Mesenchymal stem cell (in vitro differentiated cells and primary cell): ENCODE results near the gene EEF1AKMT3.

Experiments
- DNase-seq: peaks from one replicate; pipeline ENCODE4 v3.0.0-alpha.2; 2013
- H2AFZ ChIP-seq: one replicate; pipeline ENCODE4 v1.6.1; 2013; ENCODE audit warnings: low read depth, mild to moderate bottlenecking, control low read depth, inconsistent platforms, low read length, moderate library complexity
- H2AK5ac ChIP-seq: 2 replicates; pipeline ENCODE4 v1.6.1; 2013; ENCODE audit warnings: low read length, moderate library complexity, mild to moderate bottlenecking, inconsistent platforms; ENCODE audit not compliant: severe bottlenecking
- H2BK120ac ChIP-seq: one replicate; pipeline ENCODE4 v1.6.1; 2013; ENCODE audit warnings: low read depth, mild to moderate bottlenecking, inconsistent platforms, low read length, moderate library complexity
- H2BK12ac ChIP-seq, 2 experiments: one replicate each; pipeline ENCODE4 v1.6.1; 2013; ENCODE audit warnings: inconsistent platforms in 2 of 2, low read length in 2 of 2, mild to moderate bottlenecking in 2 of 2, moderate library complexity in 2 of 2, control low read depth in 1 of 2
- H2BK15ac ChIP-seq: one replicate; pipeline ENCODE4 v1.6.1; 2013; ENCODE audit warnings: mild to moderate bottlenecking, low read depth, inconsistent platforms; ENCODE audit not compliant: poor library complexity, severe bottlenecking
- H2BK5ac ChIP-seq: 2 replicates; pipeline ENCODE4 v1.6.1; 2013; ENCODE audit warnings: low read depth, mild to moderate bottlenecking, low read length, control low read depth, inconsistent platforms; ENCODE audit not compliant: poor library complexity, severe bottlenecking
- H3K14ac ChIP-seq, 2 experiments: one replicate each; pipeline ENCODE4 v1.6.1; 2013; ENCODE audit warnings: inconsistent platforms in 2 of 2, low read length in 2 of 2, control low read depth in 1 of 2, mild to moderate bottlenecking in 1 of 2, moderate library complexity in 1 of 2
- H3K18ac ChIP-seq, 2 experiments: one replicate each; pipeline ENCODE4 v1.6.1; 2013; ENCODE audit warnings: inconsistent platforms in 2 of 2, low read length in 2 of 2, control low read depth in 1 of 2, low read depth in 1 of 2, mild to moderate bottlenecking in 1 of 2
- H3K23ac ChIP-seq, 2 experiments: one replicate each; pipeline ENCODE4 v1.6.1; 2013; ENCODE audit warnings: inconsistent platforms in 2 of 2, low read length in 2 of 2, mild to moderate bottlenecking in 2 of 2, moderate library complexity in 2 of 2, control low read depth in 1 of 2
- H3K27ac ChIP-seq: 2 replicates; pipeline ENCODE4 v1.5.1; 2013; ENCODE audit warnings: mild to moderate bottlenecking, moderate library complexity, low read length, control low read depth, inconsistent platforms; ENCODE audit not compliant: poor library complexity, severe bottlenecking
- H3K27me3 ChIP-seq, 2 experiments: 2 replicates each; pipeline versions ENCODE4 v1.6.1 to v1.7.0; 2013; ENCODE audit warnings: low read length in 2 of 2, mild to moderate bottlenecking in 2 of 2, moderate library complexity in 2 of 2, control low read depth in 1 of 2, inconsistent platforms in 1 of 2; ENCODE audit not compliant: control insufficient read depth in 1 of 2, insufficient read depth in 1 of 2
- H3K36me3 ChIP-seq, 2 experiments: 2 replicates each; pipeline versions ENCODE4 v1.6.1 to v1.7.0; 2013; ENCODE audit warnings: low read length in 2 of 2, control low read depth in 1 of 2, inconsistent platforms in 1 of 2, low read depth in 1 of 2, mild to moderate bottlenecking in 1 of 2; ENCODE audit not compliant: insufficient read depth in 2 of 2, control insufficient read depth in 1 of 2
- H3K4ac ChIP-seq, 2 experiments: one replicate each; pipeline ENCODE4 v1.6.1; 2013; ENCODE audit warnings: inconsistent platforms in 2 of 2, low read length in 2 of 2, mild to moderate bottlenecking in 2 of 2, moderate library complexity in 2 of 2, control low read depth in 1 of 2, low read depth in 1 of 2
- H3K4me1 ChIP-seq: 2 replicates; pipeline ENCODE4 v1.6.1; 2013; ENCODE audit warnings: low read depth, low read length, control low read depth; ENCODE audit not compliant: control insufficient read depth, insufficient read depth
- H3K4me2 ChIP-seq: 2 replicates; pipeline ENCODE4 v1.6.1; 2013; ENCODE audit warnings: low read length, mild to moderate bottlenecking, inconsistent platforms; ENCODE audit not compliant: poor library complexity, severe bottlenecking
- H3K4me3 ChIP-seq, 2 experiments: 2 replicates each; pipeline versions ENCODE4 v1.5.1 to v1.7.0; 2013; ENCODE audit warnings: low read length in 2 of 2, mild to moderate bottlenecking in 2 of 2, control low read depth in 1 of 2, low read depth in 1 of 2; ENCODE audit not compliant: insufficient read depth in 1 of 2
- H3K79me1 ChIP-seq: replicated peaks from 2 replicates; pipeline ENCODE4 v1.6.1; 2013; ENCODE audit warnings: mild to moderate bottlenecking, control low read depth, low read length, inconsistent platforms; ENCODE audit not compliant: poor library complexity, severe bottlenecking
- H3K9ac ChIP-seq: 2 replicates; pipeline ENCODE4 v1.7.0; 2013; ENCODE audit warnings: mild to moderate bottlenecking, low read length, moderate library complexity
- H3K9me3 ChIP-seq: 2 replicates; pipeline ENCODE4 v1.7.0; 2013; ENCODE audit warnings: mild to moderate bottlenecking, low read length; ENCODE audit not compliant: control insufficient read depth
- H4K8ac ChIP-seq: one replicate; pipeline ENCODE4 v1.6.1; 2013; ENCODE audit warnings: inconsistent platforms, mild to moderate bottlenecking, low read length, moderate library complexity
- H4K91ac ChIP-seq: one replicate; pipeline ENCODE4 v1.6.1; 2013; ENCODE audit warnings: mild to moderate bottlenecking, low read length, inconsistent platforms
- WGBS: methylation state at CpG from one replicate; pipeline ENCODE4 v1.1.7; 2013; ENCODE audit warnings: mixed read lengths; 5-methylcytosine and 5-hydroxymethylcytosine counted together

The EEF1AKMT3 gene

DNA sequence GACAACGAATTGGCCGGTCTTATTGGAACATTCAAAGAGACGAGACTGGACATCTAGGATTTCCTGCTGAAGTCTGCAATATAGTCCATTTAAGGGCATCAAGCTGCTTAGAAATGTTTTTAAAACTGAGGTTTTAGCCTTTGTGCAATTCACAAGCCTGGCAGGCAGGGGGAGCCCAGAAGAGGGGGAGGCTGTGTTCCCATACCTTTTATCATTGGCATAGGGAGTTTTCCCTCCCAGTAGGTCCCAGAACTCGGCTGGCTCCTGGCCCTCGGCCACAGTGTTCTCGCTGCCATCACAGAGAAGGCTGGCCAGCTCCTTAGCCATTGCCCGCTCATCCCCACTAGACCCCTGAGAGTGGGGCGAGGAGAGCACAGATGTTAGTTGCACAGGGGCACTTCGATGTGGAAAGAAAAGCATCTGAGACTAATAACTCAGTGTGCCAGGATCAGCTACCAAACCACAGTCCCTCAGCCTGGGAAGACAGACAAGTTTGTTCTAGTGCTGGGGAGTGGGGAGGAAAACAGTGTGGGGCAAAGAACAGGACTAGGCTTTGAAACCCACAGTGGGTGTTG lies 31.0 kb downstream of the EEF1AKMT3 start:
- Histone ChIP-seq H3K4me2 (no peak overlapping the region), H3K9me3 (no peaks in the 10 kb centered on the region), H4K91ac (no peak overlapping the region), H3K27ac (no peak overlapping the region), H3K18ac (no peak overlapping the region), H3K4ac (no peak overlapping the region), H2BK15ac (no peak overlapping the region), H2BK120ac (no peak overlapping the region), H3K36me3 (peaks cover 29 to 83% of the 10 kb centered on the region in 2 experiments), H2AK5ac (no peak overlapping the region), H3K79me1 (peaks cover 4% of the 10 kb centered on the region), H3K4me3 (no peak overlapping the region), H2BK5ac (no peak overlapping the region), H3K4me1 (peaks cover 2% of the 10 kb centered on the region), H3K27me3 (no peaks in the 10 kb centered on the region), H4K8ac (no peak overlapping the region), H3K9ac (peak overlapping the region; percentile 9), H3K14ac (no peak overlapping the region), H2BK12ac (no peak overlapping the region), H2AFZ (no peak overlapping the region), H3K23ac (no peak overlapping the region)
- 64% methylated on average over 9 of the region's 9 CpGs for WGBS
- peak; percentile 64 for DNase-seq

- H2BK5ac ChIP-seq, result no peak overlapping the region
- WGBS, result 97% methylated on average over 2 of the region's 3 CpGs
- no peak overlapping the region for H3K18ac ChIP-seq
These were observed 34.3 kb downstream of the EEF1AKMT3 start for GRCh38 chr12:57806677-57807076.

DNA sequence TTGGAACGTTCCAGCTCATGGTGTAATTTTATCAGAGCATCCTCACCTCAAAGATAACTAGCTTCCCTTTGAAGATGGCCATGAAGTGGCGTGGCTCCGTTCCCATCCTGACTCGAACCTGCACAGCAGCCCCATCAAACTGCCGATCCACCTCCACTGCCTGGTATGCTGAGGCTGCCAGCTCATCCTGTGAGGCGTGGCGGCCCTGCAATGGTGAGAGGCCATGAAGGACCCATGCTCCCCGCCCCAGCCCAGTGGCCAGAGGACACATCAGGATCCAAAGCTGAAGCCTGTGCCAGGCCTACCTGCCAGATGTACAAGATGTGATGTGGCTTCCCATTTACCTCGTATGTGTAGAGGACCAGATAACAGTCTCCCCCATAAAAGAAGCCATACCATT lies 34.9 kb downstream of the EEF1AKMT3 start:
- Histone ChIP-seq H3K9ac (no peak overlapping the region), H2AK5ac (no peak overlapping the region), H3K36me3 (peaks cover 36 to 89% of the 10 kb centered on the region in 2 experiments), H3K23ac (no peak overlapping the region), H2BK12ac (no peak overlapping the region), H3K4me1 (peaks cover 2% of the 10 kb centered on the region), H4K91ac (no peak overlapping the region), H4K8ac (no peak overlapping the region), H3K27ac (no peak overlapping the region), H2BK5ac (no peak overlapping the region), H3K18ac (no peak overlapping the region), H3K27me3 (no peaks in the 10 kb centered on the region), H2BK120ac (no peak overlapping the region), H2AFZ (no peak overlapping the region), H3K14ac (no peak overlapping the region), H3K9me3 (no peaks in the 10 kb centered on the region), H3K79me1 (peaks cover 1% of the 10 kb centered on the region), H3K4me3 (no peak overlapping the region), H3K4me2 (no peak overlapping the region), H2BK15ac (no peak overlapping the region), H3K4ac (no peak overlapping the region)
- 93% methylated on average over 9 of the region's 9 CpGs for WGBS
- DNase-seq, result no peak

More at GRCh38 chr12:57806677-57807076, 34.3 kb downstream of the EEF1AKMT3 start:
- H3K79me1 ChIP-seq, result peaks cover 4% of the 10 kb centered on the region
- H3K4ac ChIP-seq, result no peak overlapping the region
- no peak overlapping the region for H2BK15ac ChIP-seq
- no peaks in the 10 kb centered on the region for H3K9me3 ChIP-seq
- H4K91ac ChIP-seq, result no peak overlapping the region
- no peak overlapping the region for H3K14ac ChIP-seq
- H3K9ac ChIP-seq, result no peak overlapping the region
- H2AFZ ChIP-seq, result no peak overlapping the region
- no peak for DNase-seq
- H2AK5ac ChIP-seq, result no peak overlapping the region
- no peak overlapping the region for H4K8ac ChIP-seq
- no peaks in the 10 kb centered on the region for H3K27me3 ChIP-seq
- H2BK12ac ChIP-seq, result no peak overlapping the region
- peaks cover 2% of the 10 kb centered on the region for H3K4me1 ChIP-seq
- H3K27ac ChIP-seq, result no peak overlapping the region
- H3K4me2 ChIP-seq, result no peak overlapping the region
- no peak overlapping the region for H3K23ac ChIP-seq
- no peak overlapping the region for H3K4me3 ChIP-seq
- no peak overlapping the region for H2BK120ac ChIP-seq
- H3K36me3 ChIP-seq, result peaks cover 41 to 89% of the 10 kb centered on the region in 2 experiments

DNA sequence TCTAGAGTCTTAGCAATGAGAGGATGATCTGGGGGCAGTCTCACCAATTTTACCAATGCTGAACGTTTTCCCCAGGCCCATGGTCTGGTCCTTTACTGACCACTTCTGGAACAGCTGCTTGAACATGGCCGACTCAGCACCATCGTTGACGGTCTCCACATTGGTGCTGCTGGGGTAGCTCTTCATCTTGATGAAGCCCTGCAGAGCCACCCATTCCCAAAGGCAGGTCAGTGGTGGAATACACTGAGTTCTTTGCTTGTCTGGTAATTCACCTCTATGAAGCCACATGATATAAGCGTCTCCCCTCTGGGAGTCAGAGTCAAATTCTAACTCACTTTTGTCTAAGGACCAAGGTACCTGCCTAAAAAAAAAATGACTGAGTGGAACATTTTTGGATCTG lies 35.9 kb downstream of the EEF1AKMT3 start:
- H3K4me2 ChIP-seq, result no peak overlapping the region
- H3K9ac ChIP-seq, result no peak overlapping the region
- H2AFZ ChIP-seq, result no peak overlapping the region
- H3K9me3 ChIP-seq, result no peaks in the 10 kb centered on the region
- no peaks in the 10 kb centered on the region for H3K27me3 ChIP-seq
- no peak overlapping the region for H3K14ac ChIP-seq
- H3K27ac ChIP-seq, result no peak overlapping the region
- DNase-seq, result no peak
- H3K36me3 ChIP-seq, result peaks cover 35 to 87% of the 10 kb centered on the region in 2 experiments
- H3K79me1 ChIP-seq, result no peaks in the 10 kb centered on the region
- 93% methylated on average over 5 of the region's 5 CpGs for WGBS
- no peak overlapping the region for H3K4ac ChIP-seq
- no peak overlapping the region for H2AK5ac ChIP-seq
- H2BK12ac ChIP-seq, result no peak overlapping the region
- H2BK15ac ChIP-seq, result no peak overlapping the region
- H4K91ac ChIP-seq, result no peak overlapping the region
- no peak overlapping the region for H3K23ac ChIP-seq
- H2BK5ac ChIP-seq, result no peak overlapping the region
- H3K4me3 ChIP-seq, result no peak overlapping the region
- H2BK120ac ChIP-seq, result no peak overlapping the region
- H4K8ac ChIP-seq, result no peak overlapping the region
- no peak overlapping the region for H3K18ac ChIP-seq
- H3K4me1 ChIP-seq, result peaks cover 9% of the 10 kb centered on the region
